ENCODE measurements around the gene AOAH.

Gene AOAH

GRCh38 chr7:36615852-36616540, 108.3 kb downstream of the AOAH start:
- Histone ChIP-seq H3K27me3 (ENCODE audit: control insufficient read depth, low read length) (no peaks in the 10 kb centered on the region), H3K9me2 (replicated peaks; ENCODE audit: control insufficient read depth, low read length) (no peaks in the 10 kb centered on the region), H3K79me2 (ENCODE audit: control insufficient read depth, low read length) (no peaks in the 10 kb centered on the region), H3K36me3 (ENCODE audit: control insufficient read depth, low read length) (no peaks in the 10 kb centered on the region), H3K9me3 (ENCODE audit: control insufficient read depth, insufficient read depth, low read length) (no peaks in the 10 kb centered on the region), H4K20me1 (ENCODE audit: control insufficient read depth, insufficient read depth, low read depth, low read length) (no peaks in the 10 kb centered on the region), H3K4me1 (ENCODE audit: control insufficient read depth, low read length) (no peaks in the 10 kb centered on the region), H3K4me3 (ENCODE audit: low read length) (no peak overlapping the region), H3K27ac (ENCODE audit: low read depth, low read length) (no peak overlapping the region), H3K4me2 (ENCODE audit: low read length) (no peak overlapping the region), H3F3A (ENCODE audit: control insufficient read depth, insufficient read depth) (no peaks in the 10 kb centered on the region)
- TF ChIP-seq EZH2phosphoT487 (IDR thresholded peaks at IDR 0.05; ENCODE audit: borderline replicate concordance, low read length): no peak
- TF ChIP-seq CTCF (IDR thresholded peaks at IDR 0.05; ENCODE audit: low read depth, low read length, poor library complexity, severe bottlenecking): no peak

- Histone ChIP-seq H3K4me1 (ENCODE audit: control insufficient read depth, low read length) (no peaks in the 10 kb centered on the region), H3K4me2 (ENCODE audit: low read length) (no peak overlapping the region), H3F3A (ENCODE audit: control insufficient read depth, insufficient read depth) (no peaks in the 10 kb centered on the region), H3K36me3 (ENCODE audit: control insufficient read depth, low read length) (no peaks in the 10 kb centered on the region), H4K20me1 (ENCODE audit: control insufficient read depth, insufficient read depth, low read depth, low read length) (no peaks in the 10 kb centered on the region), H3K4me3 (ENCODE audit: low read length) (no peak overlapping the region), H3K9me3 (ENCODE audit: control insufficient read depth, insufficient read depth, low read length) (no peaks in the 10 kb centered on the region), H3K27me3 (ENCODE audit: control insufficient read depth, low read length) (no peaks in the 10 kb centered on the region), H3K27ac (ENCODE audit: low read depth, low read length) (no peak overlapping the region), H3K79me2 (ENCODE audit: control insufficient read depth, low read length) (no peaks in the 10 kb centered on the region), H3K9me2 (replicated peaks; ENCODE audit: control insufficient read depth, low read length) (no peaks in the 10 kb centered on the region)
- TF ChIP-seq CTCF (IDR thresholded peaks at IDR 0.05; ENCODE audit: low read depth, low read length, poor library complexity, severe bottlenecking): no peak
- TF ChIP-seq EZH2phosphoT487 (IDR thresholded peaks at IDR 0.05; ENCODE audit: borderline replicate concordance, low read length): no peak
Measured at GRCh38 chr7:36614959-36615358, 109.3 kb downstream of the AOAH start.

GRCh38 chr7:36613031-36613614, 111.2 kb downstream of the AOAH start:
- no peak overlapping the region for H3K4me2 ChIP-seq (ENCODE audit: low read length)
- H3K9me2 ChIP-seq (replicated peaks; ENCODE audit: control insufficient read depth, low read length): no peaks in the 10 kb centered on the region
- TF ChIP-seq CTCF (IDR thresholded peaks at IDR 0.05; ENCODE audit: low read depth, low read length, poor library complexity, severe bottlenecking) (no peak), EZH2phosphoT487 (IDR thresholded peaks at IDR 0.05; ENCODE audit: borderline replicate concordance, low read length) (no peak)
- no peaks in the 10 kb centered on the region for H3F3A ChIP-seq (ENCODE audit: control insufficient read depth, insufficient read depth)
- H3K27ac ChIP-seq (ENCODE audit: low read depth, low read length): no peak overlapping the region
- no peak overlapping the region for H3K4me3 ChIP-seq (ENCODE audit: low read length)
- H3K79me2 ChIP-seq (ENCODE audit: control insufficient read depth, low read length): no peaks in the 10 kb centered on the region
- H4K20me1 ChIP-seq (ENCODE audit: control insufficient read depth, insufficient read depth, low read depth, low read length): 0 out of 2 replicates have a peak, but pooled peaks cover 3% of the 10 kb centered on the region
- no peaks in the 10 kb centered on the region for H3K4me1 ChIP-seq (ENCODE audit: control insufficient read depth, low read length)
- no peaks in the 10 kb centered on the region for H3K9me3 ChIP-seq (ENCODE audit: control insufficient read depth, insufficient read depth, low read length)
- no peaks in the 10 kb centered on the region for H3K36me3 ChIP-seq (ENCODE audit: control insufficient read depth, low read length)
- H3K27me3 ChIP-seq (ENCODE audit: control insufficient read depth, low read length): no peaks in the 10 kb centered on the region

Measured in DOHH2 (cell line).